NCI-H774 (cell line): ENCODE results near the gene NXPH3.

Experiments used
- DNase-seq: peaks from one replicate; lab custom pipeline; 2025; lab: John Stamatoyannopoulos, UW

Gene NXPH3

GRCh38 chr17:49592263-49592662 lies 16.6 kb downstream of the NXPH3 start:
- DNase-seq: no peak

GRCh38 chr17:49595328-49595727 lies 19.7 kb downstream of the NXPH3 start:
- no peak for DNase-seq

GRCh38 chr17:49595980-49596379 lies 20.3 kb downstream of the NXPH3 start:
- DNase-seq: no peak

- no peak for DNase-seq
Observed at GRCh38 chr17:49596613-49597244, 21.1 kb downstream of the NXPH3 start.

- DNase-seq: no peak
Observed at GRCh38 chr17:49597436-49597835, 21.8 kb downstream of the NXPH3 start.

GRCh38 chr17:49597928-49598655 lies 22.4 kb downstream of the NXPH3 start:
- DNase-seq: no peak

GRCh38 chr17:49598918-49599317 lies 23.2 kb downstream of the NXPH3 start:
- DNase-seq: no peak

GRCh38 chr17:49600949-49601348 lies 25.3 kb downstream of the NXPH3 start:
- no peak for DNase-seq

GRCh38 chr17:49602783-49603182 lies 27.1 kb downstream of the NXPH3 start:
- DNase-seq: no peak

GRCh38 chr17:49603238-49603637 lies 27.6 kb downstream of the NXPH3 start:
- no peak for DNase-seq

- DNase-seq: no peak
Observed at GRCh38 chr17:49603720-49604119, 28.0 kb downstream of the NXPH3 start.

GRCh38 chr17:49604314-49604869 lies 28.7 kb downstream of the NXPH3 start:
- no peak for DNase-seq

- DNase-seq: no peak
Observed at GRCh38 chr17:49610883-49611584, 35.4 kb downstream of the NXPH3 start.

- DNase-seq: no peak
Observed at GRCh38 chr17:49612726-49613125, 37.1 kb downstream of the NXPH3 start.

GRCh38 chr17:49613182-49613800 lies 37.6 kb downstream of the NXPH3 start:
- no peak for DNase-seq

GRCh38 chr17:49616086-49616485 lies 40.4 kb downstream of the NXPH3 start:
- no peak for DNase-seq

- DNase-seq: no peak
Observed at GRCh38 chr17:49616601-49617131, 41.0 kb downstream of the NXPH3 start.

- no peak for DNase-seq
Observed at GRCh38 chr17:49618028-49618611, 42.4 kb downstream of the NXPH3 start.

GRCh38 chr17:49621420-49621819 lies 45.7 kb downstream of the NXPH3 start:
- DNase-seq: no peak

GRCh38 chr17:49621946-49622529 lies 46.4 kb downstream of the NXPH3 start:
- no peak for DNase-seq

- DNase-seq: no peak
Observed at GRCh38 chr17:49624896-49625295, 49.2 kb downstream of the NXPH3 start.
